Neural cell (in vitro differentiated cells): ENCODE data around the gene SH3YL1. TPM values are rescaled to one million over a fixed set of nuclear protein-coding genes. Genes with fewer than 3 reads are reported as not detected.

Experiments used
- H2AFZ ChIP-seq: fragments of 200-600, 300-800 bp; sonication (generic), shearing (Covaris generic); 2 replicates; pipeline ENCODE4 v1.6.0; 2014; ENCODE audit warnings: low read depth, mild to moderate bottlenecking, antibody characterized with exemption, low read length, moderate library complexity
- H3F3A ChIP-seq: fragments of 200-600 bp; shearing (Covaris generic); 2 replicates; pipeline ENCODE4 v1.6.1; 2016; ENCODE audit warnings: mild to moderate bottlenecking, moderate library complexity, mixed read lengths, antibody characterized with exemption, low read length; ENCODE audit not compliant: insufficient read depth, poor library complexity, severe bottlenecking
- H3K27ac ChIP-seq: fragments of 200-600, 300-800 bp; sonication (generic), shearing (Covaris generic); 2 replicates; pipeline ENCODE4 v1.5.1; 2014; ENCODE audit warnings: mild to moderate bottlenecking, low read length, moderate library complexity
- H3K27me3 ChIP-seq: fragments of 300-800, 200-600 bp; sonication (generic), shearing (Covaris generic); 2 replicates; pipeline ENCODE4 v1.6.0; 2014; ENCODE audit warnings: mild to moderate bottlenecking, low read depth, low read length, moderate library complexity; ENCODE audit not compliant: insufficient read depth
- H3K36me3 ChIP-seq: fragments of 300-800, 200-600 bp; sonication (generic), shearing (Covaris generic); 2 replicates; pipeline ENCODE4 v1.5.1; 2014; ENCODE audit warnings: mild to moderate bottlenecking, antibody characterized with exemption, low read length, moderate library complexity; ENCODE audit not compliant: insufficient read depth
- H3K4me2 ChIP-seq: fragments of 300-800, 200-600 bp; sonication (generic), shearing (Covaris generic); 2 replicates; pipeline ENCODE4 v1.6.0; 2014; ENCODE audit warnings: mild to moderate bottlenecking, low read length
- H3K4me3 ChIP-seq: fragments of 300-800, 200-600 bp; sonication (generic), shearing (Covaris generic); 2 replicates; pipeline ENCODE4 v1.5.1; 2014; ENCODE audit warnings: mild to moderate bottlenecking, low read length, moderate library complexity
- H3K79me2 ChIP-seq: fragments of 200-600 bp; shearing (Covaris generic); replicated peaks from 2 replicates; pipeline ENCODE4 v1.6.0; 2014; ENCODE audit warnings: mild to moderate bottlenecking, low read length, moderate library complexity; ENCODE audit not compliant: insufficient read depth
- H3K9ac ChIP-seq: fragments of 300-800, 200-600 bp; sonication (generic), shearing (Covaris generic); 2 replicates; pipeline ENCODE4 v1.6.1; 2016; ENCODE audit warnings: mild to moderate bottlenecking, low read length, mixed read lengths
- H3K9me2 ChIP-seq: fragments of 200-600 bp; shearing (Covaris generic); 2 replicates; pipeline ENCODE4 v1.6.1; 2016; ENCODE audit warnings: mild to moderate bottlenecking, low read length, mixed read lengths; ENCODE audit not compliant: insufficient read depth
- H3K9me3 ChIP-seq: fragments of 200-600, 300-800 bp; sonication (generic), shearing (Covaris generic); 2 replicates; pipeline ENCODE4 v1.6.1; 2016; ENCODE audit warnings: mild to moderate bottlenecking, mixed run types, low read length, moderate library complexity, mixed read lengths
- H4K20me1 ChIP-seq: fragments of 200-600 bp; shearing (Covaris generic); 2 replicates; pipeline ENCODE4 v1.6.1; 2016; ENCODE audit warnings: mild to moderate bottlenecking, mixed run types; ENCODE audit not compliant: insufficient read depth
- EP300 ChIP-seq: fragments of 450-650 bp; conservative IDR thresholded peaks from 2 replicates; pipeline ENCODE4 v1.6.1; 2014; ENCODE audit warnings: antibody characterized with exemption, mild to moderate bottlenecking, moderate library complexity; ENCODE audit not compliant: poor library complexity, severe bottlenecking
- EZH2 ChIP-seq: fragments of 200-600, 300-800 bp; shearing (Covaris generic), sonication (generic); IDR thresholded peaks from 2 replicates; pipeline ENCODE4 v1.6.1; 2014; ENCODE audit warnings: antibody characterized with exemption, low read length, borderline replicate concordance, mild to moderate bottlenecking; ENCODE audit not compliant: insufficient read depth, poor library complexity, severe bottlenecking
- MXI1 ChIP-seq: fragments of 450-650 bp; conservative IDR thresholded peaks from 2 replicates; pipeline ENCODE4 v1.6.1; 2014; ENCODE audit warnings: antibody characterized with exemption, mild to moderate bottlenecking; ENCODE audit not compliant: poor library complexity, severe bottlenecking
- POLR2AphosphoS5 ChIP-seq: IDR thresholded peaks from 2 replicates; pipeline ENCODE4 v1.6.1; 2012
- RAD21 ChIP-seq: fragments of 450-650 bp; conservative IDR thresholded peaks from 2 replicates; pipeline ENCODE4 v1.6.1; 2014; ENCODE audit warnings: antibody characterized with exemption, mild to moderate bottlenecking, moderate library complexity
- SMC3 ChIP-seq: fragments of 450-650 bp; conservative IDR thresholded peaks from 2 replicates; pipeline ENCODE4 v1.6.1; 2014; ENCODE audit warnings: antibody characterized with exemption, mild to moderate bottlenecking, moderate library complexity; ENCODE audit not compliant: poor library complexity
- TAF1 ChIP-seq: IDR thresholded peaks from 2 replicates; pipeline ENCODE4 v1.6.1; 2012; ENCODE audit warnings: low read depth
- polyA plus RNA-seq: library from polyadenylated mRNA; depleted of rRNA; stranded (reverse); fragments of >200 nt; gene quantifications from 2 replicates; pipeline ENCODE4 v1.2.3, GENCODE V29; 2014
- TF ChIP-seq, protein P1 (sequence below): IDR thresholded peaks from 2 replicates; pipeline ENCODE4 v1.6.1; 2012; ENCODE audit warnings: borderline replicate concordance
- TF ChIP-seq, protein P2 (sequence below): fragments of 450-650 bp; IDR thresholded peaks from 2 replicates; pipeline ENCODE4 v1.5.1; 2014; ENCODE audit warnings: antibody characterized with exemption, mild to moderate bottlenecking, moderate library complexity; ENCODE audit not compliant: poor library complexity, severe bottlenecking

Gene SH3YL1
- polyA plus RNA-seq, 1 donor from 2014 or later = 70.6 TPM

DNA sequence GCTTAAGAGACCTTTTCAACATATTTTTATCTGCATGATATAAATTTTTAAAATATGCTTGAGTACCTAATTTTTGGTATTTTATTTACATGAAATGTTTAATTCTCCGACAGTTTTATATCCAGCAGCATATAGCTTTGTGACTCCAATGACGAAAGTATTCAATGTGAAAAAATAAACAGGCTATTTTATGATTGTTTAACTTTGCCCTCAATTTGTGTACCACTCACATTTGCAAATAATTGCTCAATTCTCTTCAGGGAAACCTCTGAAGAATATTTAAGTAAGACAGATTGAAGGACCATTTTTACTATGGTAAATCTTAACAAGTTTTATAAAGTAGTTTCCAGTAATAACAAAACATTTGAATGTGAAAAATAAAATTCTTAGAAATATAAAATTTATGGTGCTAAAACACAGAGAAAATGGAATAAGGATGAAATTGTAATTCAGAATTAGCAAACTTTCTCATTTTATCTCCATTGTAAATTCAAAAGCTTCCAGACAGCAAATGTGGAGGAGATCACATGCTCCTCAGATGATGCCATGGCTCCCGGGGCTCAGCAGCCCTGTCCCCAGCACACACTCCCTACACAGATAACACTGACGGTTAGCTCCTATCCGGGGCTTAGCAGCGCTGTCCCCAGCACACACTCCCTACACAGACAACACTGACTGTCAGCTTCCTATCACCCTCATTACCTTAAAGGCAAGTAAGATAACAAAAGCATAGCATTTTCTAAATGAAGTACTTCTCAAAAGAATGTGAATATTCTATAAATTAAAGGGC, 39.7 kb downstream of the SH3YL1 start:
- Histone ChIP-seq H3K9ac (no peak overlapping the region), H3K4me2 (no peak overlapping the region), H3K27ac (no peak overlapping the region), H2AFZ (no peak overlapping the region), H3F3A (no peaks in the 10 kb centered on the region), H3K27me3 (no peaks in the 10 kb centered on the region), H3K79me2 (no peaks in the 10 kb centered on the region), H4K20me1 (no peaks in the 10 kb centered on the region), H3K36me3 (peaks cover 3% of the 10 kb centered on the region), H3K9me3 (no peaks in the 10 kb centered on the region), H3K4me3 (no peak overlapping the region), H3K9me2 (no peaks in the 10 kb centered on the region)
- TF ChIP-seq POLR2AphosphoS5 (no peak), SMC3 (no peak), RAD21 (no peak), TAF1 (no peak), EP300 (no peak), EZH2 (no peak), MXI1 (no peak)
- TF ChIP-seq, protein P1, sequence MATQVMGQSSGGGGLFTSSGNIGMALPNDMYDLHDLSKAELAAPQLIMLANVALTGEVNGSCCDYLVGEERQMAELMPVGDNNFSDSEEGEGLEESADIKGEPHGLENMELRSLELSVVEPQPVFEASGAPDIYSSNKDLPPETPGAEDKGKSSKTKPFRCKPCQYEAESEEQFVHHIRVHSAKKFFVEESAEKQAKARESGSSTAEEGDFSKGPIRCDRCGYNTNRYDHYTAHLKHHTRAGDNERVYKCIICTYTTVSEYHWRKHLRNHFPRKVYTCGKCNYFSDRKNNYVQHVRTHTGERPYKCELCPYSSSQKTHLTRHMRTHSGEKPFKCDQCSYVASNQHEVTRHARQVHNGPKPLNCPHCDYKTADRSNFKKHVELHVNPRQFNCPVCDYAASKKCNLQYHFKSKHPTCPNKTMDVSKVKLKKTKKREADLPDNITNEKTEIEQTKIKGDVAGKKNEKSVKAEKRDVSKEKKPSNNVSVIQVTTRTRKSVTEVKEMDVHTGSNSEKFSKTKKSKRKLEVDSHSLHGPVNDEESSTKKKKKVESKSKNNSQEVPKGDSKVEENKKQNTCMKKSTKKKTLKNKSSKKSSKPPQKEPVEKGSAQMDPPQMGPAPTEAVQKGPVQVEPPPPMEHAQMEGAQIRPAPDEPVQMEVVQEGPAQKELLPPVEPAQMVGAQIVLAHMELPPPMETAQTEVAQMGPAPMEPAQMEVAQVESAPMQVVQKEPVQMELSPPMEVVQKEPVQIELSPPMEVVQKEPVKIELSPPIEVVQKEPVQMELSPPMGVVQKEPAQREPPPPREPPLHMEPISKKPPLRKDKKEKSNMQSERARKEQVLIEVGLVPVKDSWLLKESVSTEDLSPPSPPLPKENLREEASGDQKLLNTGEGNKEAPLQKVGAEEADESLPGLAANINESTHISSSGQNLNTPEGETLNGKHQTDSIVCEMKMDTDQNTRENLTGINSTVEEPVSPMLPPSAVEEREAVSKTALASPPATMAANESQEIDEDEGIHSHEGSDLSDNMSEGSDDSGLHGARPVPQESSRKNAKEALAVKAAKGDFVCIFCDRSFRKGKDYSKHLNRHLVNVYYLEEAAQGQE = no peak
- TF ChIP-seq, protein P2, sequence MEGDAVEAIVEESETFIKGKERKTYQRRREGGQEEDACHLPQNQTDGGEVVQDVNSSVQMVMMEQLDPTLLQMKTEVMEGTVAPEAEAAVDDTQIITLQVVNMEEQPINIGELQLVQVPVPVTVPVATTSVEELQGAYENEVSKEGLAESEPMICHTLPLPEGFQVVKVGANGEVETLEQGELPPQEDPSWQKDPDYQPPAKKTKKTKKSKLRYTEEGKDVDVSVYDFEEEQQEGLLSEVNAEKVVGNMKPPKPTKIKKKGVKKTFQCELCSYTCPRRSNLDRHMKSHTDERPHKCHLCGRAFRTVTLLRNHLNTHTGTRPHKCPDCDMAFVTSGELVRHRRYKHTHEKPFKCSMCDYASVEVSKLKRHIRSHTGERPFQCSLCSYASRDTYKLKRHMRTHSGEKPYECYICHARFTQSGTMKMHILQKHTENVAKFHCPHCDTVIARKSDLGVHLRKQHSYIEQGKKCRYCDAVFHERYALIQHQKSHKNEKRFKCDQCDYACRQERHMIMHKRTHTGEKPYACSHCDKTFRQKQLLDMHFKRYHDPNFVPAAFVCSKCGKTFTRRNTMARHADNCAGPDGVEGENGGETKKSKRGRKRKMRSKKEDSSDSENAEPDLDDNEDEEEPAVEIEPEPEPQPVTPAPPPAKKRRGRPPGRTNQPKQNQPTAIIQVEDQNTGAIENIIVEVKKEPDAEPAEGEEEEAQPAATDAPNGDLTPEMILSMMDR = no peak

DNA sequence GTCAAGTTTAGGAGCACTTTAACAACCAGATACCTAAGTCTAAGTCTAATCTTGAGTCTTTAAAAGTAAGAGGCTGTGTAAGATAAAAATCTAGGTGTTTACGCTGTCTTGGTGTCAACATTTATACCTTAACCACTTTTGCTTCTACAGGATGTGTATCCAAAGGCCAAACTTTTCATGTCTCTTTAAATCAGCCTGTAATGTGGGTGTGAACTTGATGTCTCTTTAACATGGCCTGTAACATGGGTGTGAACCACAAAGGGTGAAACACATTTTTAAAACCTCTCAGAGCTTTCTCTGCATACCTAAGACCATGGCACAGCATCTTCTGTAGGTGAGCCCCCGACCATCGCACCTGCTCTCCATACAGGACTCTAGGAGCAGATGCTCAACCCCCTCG, 40.4 kb downstream of the SH3YL1 start:
- H3K9ac ChIP-seq = no peak overlapping the region
- no peak overlapping the region for H2AFZ ChIP-seq
- no peaks in the 10 kb centered on the region for H3K9me3 ChIP-seq
- no peak overlapping the region for H3K4me2 ChIP-seq
- no peaks in the 10 kb centered on the region for H3K9me2 ChIP-seq
- TF ChIP-seq, protein P2 = no peak
- TF ChIP-seq MXI1 (no peak), EZH2 (no peak), SMC3 (no peak), POLR2AphosphoS5 (no peak), EP300 (no peak), TAF1 (no peak), RAD21 (no peak)
- TF ChIP-seq, protein P1 = no peak
- no peaks in the 10 kb centered on the region for H3K27me3 ChIP-seq
- peaks cover 3% of the 10 kb centered on the region for H3K36me3 ChIP-seq
- H3K4me3 ChIP-seq = no peak overlapping the region
- no peaks in the 10 kb centered on the region for H4K20me1 ChIP-seq
- H3K79me2 ChIP-seq = no peaks in the 10 kb centered on the region
- H3K27ac ChIP-seq = no peak overlapping the region
- no peaks in the 10 kb centered on the region for H3F3A ChIP-seq
